ENCODE results near the gene ANKLE1.
A peak's percentile ranks its signal among the peaks of the same experiment; 100 is the strongest.

Gene ANKLE1

DNA sequence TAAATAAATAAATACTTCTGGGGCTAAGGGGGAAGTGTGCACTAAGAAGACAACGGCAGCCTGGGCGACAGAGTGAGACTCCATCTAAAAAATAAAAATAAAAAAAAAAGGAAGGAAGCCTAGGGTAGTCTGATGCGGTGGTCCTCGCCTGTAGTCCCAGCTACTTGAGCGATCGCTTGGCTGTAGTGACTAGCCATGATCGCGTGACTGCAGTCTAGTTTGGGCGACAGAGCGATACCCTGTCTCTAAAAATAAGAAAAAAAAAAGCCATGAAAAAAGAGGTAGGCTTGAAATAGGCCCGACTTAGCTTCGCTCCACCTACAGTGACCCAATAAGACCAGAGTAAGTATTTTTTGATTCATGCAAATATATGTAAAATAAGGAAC, 15.1 kb upstream of the ANKLE1 start:
- TF ChIP-seq FOXP2 (optimal IDR thresholded peaks at IDR 0.05; ENCODE audit: borderline replicate concordance, extremely low read depth, extremely low read length, insufficient read depth): no peak
- TF ChIP-seq POLR2AphosphoS5 (IDR thresholded peaks at IDR 0.05; ENCODE audit: low read depth, low read length): no peak

DNA sequence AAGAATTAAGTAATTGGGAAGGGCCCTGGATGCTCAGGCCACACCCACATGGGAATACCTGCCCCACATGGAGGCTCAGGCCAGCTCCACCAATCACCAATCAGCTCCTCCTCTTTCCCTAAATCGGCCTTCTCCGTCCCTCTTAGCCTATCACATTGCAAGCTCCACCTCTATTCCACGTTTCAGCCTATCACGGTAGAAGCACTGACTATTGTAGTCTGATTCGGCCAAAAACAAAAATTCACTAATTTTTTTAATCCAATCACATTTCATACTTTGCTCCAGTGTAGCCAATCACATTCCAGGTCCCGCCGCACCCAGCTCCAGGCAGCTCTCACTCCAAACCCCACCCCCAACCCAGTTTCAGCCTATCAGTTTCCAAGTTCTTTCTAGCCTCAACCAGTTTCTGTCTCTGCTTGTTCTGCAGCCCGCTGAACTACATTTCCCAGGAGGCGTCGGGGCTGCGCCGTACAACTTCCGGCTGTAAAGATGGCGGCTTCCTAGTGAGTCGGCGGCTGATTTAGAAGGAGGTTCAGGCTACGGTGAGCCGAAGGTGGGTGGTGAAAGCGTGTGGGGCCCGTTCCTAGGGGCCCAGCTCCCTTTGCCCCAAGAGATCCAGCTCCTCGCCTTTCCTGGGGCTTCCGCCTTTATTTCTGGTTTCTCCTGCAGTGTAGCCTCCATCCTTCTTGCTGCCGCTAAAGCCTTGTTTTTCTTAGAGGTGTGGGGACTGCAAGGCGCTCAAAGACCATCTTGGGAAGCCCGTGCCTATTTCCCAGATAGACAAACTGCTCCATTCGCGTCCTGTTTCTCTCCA, 14.5 kb upstream of the ANKLE1 start, which contains the start of gene BABAM1:
BABAM1 (plus strand) TSS at position 469 of the 814 bp plus-strand sequence. CDS start 1,364 bp downstream, outside the sequence.
- peak; percentile 95 for TF ChIP-seq POLR2AphosphoS5 (IDR thresholded peaks at IDR 0.05; ENCODE audit: low read depth, low read length)
- no peak for TF ChIP-seq SIN3A (IDR thresholded peaks at IDR 0.05; ENCODE audit: borderline replicate concordance, insufficient read depth, low read length)
- TF ChIP-seq FOXP2 (optimal IDR thresholded peaks at IDR 0.05; ENCODE audit: borderline replicate concordance, extremely low read depth, extremely low read length, insufficient read depth): no peak
- TF ChIP-seq, protein P1, sequence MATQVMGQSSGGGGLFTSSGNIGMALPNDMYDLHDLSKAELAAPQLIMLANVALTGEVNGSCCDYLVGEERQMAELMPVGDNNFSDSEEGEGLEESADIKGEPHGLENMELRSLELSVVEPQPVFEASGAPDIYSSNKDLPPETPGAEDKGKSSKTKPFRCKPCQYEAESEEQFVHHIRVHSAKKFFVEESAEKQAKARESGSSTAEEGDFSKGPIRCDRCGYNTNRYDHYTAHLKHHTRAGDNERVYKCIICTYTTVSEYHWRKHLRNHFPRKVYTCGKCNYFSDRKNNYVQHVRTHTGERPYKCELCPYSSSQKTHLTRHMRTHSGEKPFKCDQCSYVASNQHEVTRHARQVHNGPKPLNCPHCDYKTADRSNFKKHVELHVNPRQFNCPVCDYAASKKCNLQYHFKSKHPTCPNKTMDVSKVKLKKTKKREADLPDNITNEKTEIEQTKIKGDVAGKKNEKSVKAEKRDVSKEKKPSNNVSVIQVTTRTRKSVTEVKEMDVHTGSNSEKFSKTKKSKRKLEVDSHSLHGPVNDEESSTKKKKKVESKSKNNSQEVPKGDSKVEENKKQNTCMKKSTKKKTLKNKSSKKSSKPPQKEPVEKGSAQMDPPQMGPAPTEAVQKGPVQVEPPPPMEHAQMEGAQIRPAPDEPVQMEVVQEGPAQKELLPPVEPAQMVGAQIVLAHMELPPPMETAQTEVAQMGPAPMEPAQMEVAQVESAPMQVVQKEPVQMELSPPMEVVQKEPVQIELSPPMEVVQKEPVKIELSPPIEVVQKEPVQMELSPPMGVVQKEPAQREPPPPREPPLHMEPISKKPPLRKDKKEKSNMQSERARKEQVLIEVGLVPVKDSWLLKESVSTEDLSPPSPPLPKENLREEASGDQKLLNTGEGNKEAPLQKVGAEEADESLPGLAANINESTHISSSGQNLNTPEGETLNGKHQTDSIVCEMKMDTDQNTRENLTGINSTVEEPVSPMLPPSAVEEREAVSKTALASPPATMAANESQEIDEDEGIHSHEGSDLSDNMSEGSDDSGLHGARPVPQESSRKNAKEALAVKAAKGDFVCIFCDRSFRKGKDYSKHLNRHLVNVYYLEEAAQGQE (IDR thresholded peaks at IDR 0.05; ENCODE audit: insufficient read depth in 1 of 2, low read depth in 2 of 2, low read length in 2 of 2): 0 out of 4 replicates have a peak, but pooled peaks of 1 of the 2 experiments have one; percentile 46
- TF ChIP-seq TAF1 (IDR thresholded peaks at IDR 0.05; ENCODE audit: borderline replicate concordance, insufficient read depth, low read length): peak; percentile 97

DNA sequence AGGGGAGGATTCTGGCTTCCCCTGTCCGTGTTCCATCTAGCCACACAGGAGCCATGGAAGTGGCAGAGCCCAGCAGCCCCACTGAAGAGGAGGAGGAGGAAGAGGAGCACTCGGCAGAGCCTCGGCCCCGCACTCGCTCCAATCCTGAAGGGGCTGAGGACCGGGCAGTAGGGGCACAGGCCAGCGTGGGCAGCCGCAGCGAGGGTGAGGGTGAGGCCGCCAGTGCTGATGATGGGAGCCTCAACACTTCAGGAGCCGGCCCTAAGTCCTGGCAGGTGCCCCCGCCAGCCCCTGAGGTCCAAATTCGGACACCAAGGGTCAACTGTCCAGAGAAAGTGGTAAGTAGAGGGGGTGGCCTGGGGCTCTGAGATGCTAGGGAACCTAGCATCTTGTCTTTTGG, 12.9 kb upstream of the ANKLE1 start:
- TF ChIP-seq SIN3A (IDR thresholded peaks at IDR 0.05; ENCODE audit: borderline replicate concordance, insufficient read depth, low read length) (no peak), TAF1 (IDR thresholded peaks at IDR 0.05; ENCODE audit: borderline replicate concordance, insufficient read depth, low read length) (no peak), POLR2AphosphoS5 (IDR thresholded peaks at IDR 0.05; ENCODE audit: low read depth, low read length) (no peak)
- TF ChIP-seq, protein P1 (IDR thresholded peaks at IDR 0.05; ENCODE audit: insufficient read depth in 1 of 2, low read depth in 2 of 2, low read length in 2 of 2): no peak

DNA sequence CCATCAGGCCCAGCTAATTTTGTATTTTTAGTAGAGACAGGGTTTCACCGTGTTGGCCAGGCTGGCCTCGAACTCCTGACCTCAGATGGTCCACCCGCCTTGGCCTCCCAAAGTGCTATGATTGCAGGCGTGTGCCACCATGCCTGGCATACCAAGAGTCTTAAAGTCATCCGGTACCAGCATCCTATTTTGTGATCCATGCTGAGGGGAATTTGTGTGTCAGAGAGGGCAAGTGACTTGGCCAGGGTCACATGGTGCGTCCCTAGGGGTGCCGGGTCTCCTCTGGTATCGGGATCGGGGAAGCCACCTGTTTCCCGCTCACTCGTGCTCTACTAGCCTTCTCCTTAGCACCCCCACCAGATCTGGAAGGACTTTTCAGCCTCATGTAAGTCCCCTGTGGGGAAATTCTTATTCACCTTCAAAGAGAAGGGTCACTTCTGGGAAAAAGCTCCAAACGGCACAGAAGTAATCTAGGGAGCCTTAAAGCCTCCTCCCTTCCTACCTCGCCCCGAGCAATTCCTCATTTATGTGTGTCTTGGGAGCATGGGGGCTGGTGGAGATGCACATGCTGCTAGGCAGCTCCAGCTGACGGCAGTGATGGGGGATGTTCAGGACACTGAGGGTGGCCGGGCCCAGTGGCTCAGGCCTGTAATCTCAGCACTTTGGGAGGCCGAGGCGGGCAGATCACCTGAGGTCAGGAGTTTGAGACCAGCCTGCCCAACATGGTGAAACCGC, 6.1 kb upstream of the ANKLE1 start:
- no peak for TF ChIP-seq POLR2AphosphoS5 (IDR thresholded peaks at IDR 0.05; ENCODE audit: low read depth, low read length)
- TF ChIP-seq TAF1 (IDR thresholded peaks at IDR 0.05; ENCODE audit: borderline replicate concordance, insufficient read depth, low read length): no peak
- no peak for TF ChIP-seq FOXP2 (optimal IDR thresholded peaks at IDR 0.05; ENCODE audit: borderline replicate concordance, extremely low read depth, extremely low read length, insufficient read depth)
- TF ChIP-seq SIN3A (IDR thresholded peaks at IDR 0.05; ENCODE audit: borderline replicate concordance, insufficient read depth, low read length): no peak
- TF ChIP-seq, protein P1 (IDR thresholded peaks at IDR 0.05; ENCODE audit: insufficient read depth in 1 of 2, low read depth in 2 of 2, low read length in 2 of 2): no peak

DNA sequence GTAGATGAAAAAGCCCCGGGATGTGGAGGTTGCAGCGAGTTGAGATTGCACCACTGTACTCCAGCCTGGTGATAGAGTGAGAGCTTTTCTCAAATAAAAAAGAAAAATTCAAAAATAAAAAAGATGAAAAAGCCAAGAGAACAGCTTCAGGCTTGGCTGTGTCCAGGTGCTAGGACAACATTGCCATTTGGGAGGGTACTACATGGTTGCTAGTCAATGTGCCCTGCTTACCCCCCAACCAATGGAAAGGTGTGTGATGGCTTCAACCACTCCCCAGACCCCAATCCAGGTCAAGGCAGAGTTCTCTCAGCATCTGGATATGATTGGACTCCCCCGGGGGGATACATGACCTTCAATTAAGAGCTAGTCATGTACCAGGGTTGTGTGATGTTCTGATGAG, 2.3 kb upstream of the ANKLE1 start:
- TF ChIP-seq POLR2AphosphoS5 (IDR thresholded peaks at IDR 0.05; ENCODE audit: low read depth, low read length) (no peak), SIN3A (IDR thresholded peaks at IDR 0.05; ENCODE audit: borderline replicate concordance, insufficient read depth, low read length) (no peak), FOXP2 (optimal IDR thresholded peaks at IDR 0.05; ENCODE audit: borderline replicate concordance, extremely low read depth, extremely low read length, insufficient read depth) (no peak), TAF1 (IDR thresholded peaks at IDR 0.05; ENCODE audit: borderline replicate concordance, insufficient read depth, low read length) (no peak)
- TF ChIP-seq, protein P1 (IDR thresholded peaks at IDR 0.05; ENCODE audit: insufficient read depth in 1 of 2, low read depth in 2 of 2, low read length in 2 of 2): no peak
